Nephron (organoid): Measurements from ENCODE around the gene DXO.
"Not testable (repeated sequence)": the region's sequence is repeated elsewhere in the genome, so short reads cannot be mapped to it uniquely, and the experiment has no call there.

Source experiments
- H3K27ac Mint-ChIP-seq, 3 experiments: 2 replicates each; pipeline ENCODE4 v1.8.0; 2020; ENCODE audit warnings: mixed read lengths in 3 of 3, mild to moderate bottlenecking in 2 of 3, moderate library complexity in 1 of 3
- H3K27me3 Mint-ChIP-seq: 2 replicates; pipeline ENCODE4 v1.8.0; 2021; ENCODE audit warnings: low read depth, mild to moderate bottlenecking, moderate library complexity, mixed read lengths
- H3K36me3 Mint-ChIP-seq: 2 replicates; pipeline ENCODE4 v1.8.0; 2020; ENCODE audit warnings: low read depth, mixed read lengths
- H3K4me1 Mint-ChIP-seq: 2 replicates; pipeline ENCODE4 v1.8.0; 2020; ENCODE audit warnings: mixed read lengths
- H3K4me3 Mint-ChIP-seq, 3 experiments: 2 replicates each; pipeline ENCODE4 v1.8.0; 2020; ENCODE audit warnings: mild to moderate bottlenecking in 3 of 3, mixed read lengths in 3 of 3, moderate library complexity in 2 of 3
- H3K9me3 Mint-ChIP-seq: 2 replicates; pipeline ENCODE4 v1.8.0; 2020; ENCODE audit warnings: mixed read lengths
- CTCF ChIP-seq, 3 experiments: fragments of 200-600 bp; sonication (generic); IDR thresholded peaks; one replicate each; pipeline ENCODE4 v1.5.0; 2021; ENCODE audit warnings: antibody characterized with exemption in 3 of 3; ENCODE audit not compliant: unreplicated experiment in 3 of 3

DXO gene

DNA sequence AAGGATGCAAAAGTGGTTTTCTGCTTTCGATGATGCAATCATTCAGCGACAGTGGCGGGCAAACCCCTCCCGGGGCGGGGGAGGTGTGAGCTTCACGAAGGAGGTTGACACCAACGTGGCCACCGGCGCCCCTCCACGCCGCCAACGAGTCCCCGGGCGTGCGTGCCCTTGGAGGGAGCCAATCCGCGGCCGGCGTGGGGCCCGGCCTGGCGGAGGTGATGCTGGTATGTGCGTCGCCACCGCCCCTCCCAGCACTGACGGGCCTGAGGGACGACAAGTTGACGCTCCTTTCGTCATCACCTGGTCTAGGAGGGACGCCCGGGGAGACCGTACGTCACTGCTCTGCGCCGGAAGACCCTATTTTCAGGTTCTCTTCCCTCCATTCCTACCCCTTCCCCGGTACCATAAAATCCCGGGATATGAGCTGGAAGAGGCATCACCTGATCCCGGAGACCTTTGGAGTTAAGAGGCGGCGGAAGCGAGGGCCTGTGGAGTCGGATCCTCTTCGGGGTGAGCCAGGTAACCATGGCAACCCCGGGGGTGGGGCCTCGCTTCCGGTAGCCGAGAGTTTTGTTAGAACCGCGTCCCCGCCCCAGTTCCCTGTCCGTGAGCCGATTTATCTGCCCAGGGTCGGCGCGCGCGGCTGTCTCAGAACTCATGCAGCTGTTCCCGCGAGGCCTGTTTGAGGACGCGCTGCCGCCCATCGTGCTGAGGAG, at the start of gene DXO:
DXO (minus strand) TSS at position 146 of the 716 bp plus-strand sequence. CDS start 463 bp downstream, outside the sequence.
- Mint-ChIP-seq H3K4me1 (peaks cover 27% of the 10 kb centered on the region), H3K27ac (peak within 1 kb of the TSS; percentile 98 to 100 (median 99)), H3K9me3 (peaks cover 3% of the 10 kb centered on the region), H3K27me3 (no peaks in the 10 kb centered on the region), H3K4me3 (peak within 1 kb of the TSS; percentile 96 to 99 (median 99)), H3K36me3 (peaks cover 48% of the 10 kb centered on the region)
- no peak for TF ChIP-seq CTCF (IDR thresholded peaks at IDR 0.05; ENCODE audit: unreplicated experiment in 3 of 3)

DNA sequence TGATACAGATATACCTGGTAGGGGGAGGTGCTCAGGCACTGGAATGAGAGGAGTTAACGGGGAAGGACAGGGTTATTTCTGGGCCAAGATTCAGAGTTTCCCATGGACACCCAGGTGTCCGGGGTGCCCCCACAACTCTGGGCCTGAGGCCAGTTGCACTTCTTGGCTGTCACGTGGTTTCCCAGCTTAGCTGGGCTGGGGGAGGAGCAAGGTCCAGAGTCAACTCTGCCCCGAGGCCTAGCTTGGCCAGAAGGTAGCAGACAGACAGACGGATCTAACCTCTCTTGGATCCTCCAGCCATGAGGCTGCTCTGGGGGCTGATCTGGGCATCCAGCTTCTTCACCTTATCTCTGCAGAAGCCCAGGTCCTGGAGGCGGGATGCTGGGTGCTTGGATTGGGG, 42.6 kb upstream of the DXO start, which contains the start of gene C4B:
C4B (plus strand) TSS at position 249 of the 400 bp plus-strand sequence; CDS start at position 300, 51 bp downstream.
- not testable (repeated sequence) for H3K27ac Mint-ChIP-seq, H3K9me3 Mint-ChIP-seq, H3K36me3 Mint-ChIP-seq, H3K27me3 Mint-ChIP-seq, H3K4me3 Mint-ChIP-seq, H3K4me1 Mint-ChIP-seq

- not testable (repeated sequence) for H3K36me3 Mint-ChIP-seq, H3K27me3 Mint-ChIP-seq, H3K4me1 Mint-ChIP-seq, H3K9me3 Mint-ChIP-seq, H3K27ac Mint-ChIP-seq, H3K4me3 Mint-ChIP-seq
These were observed 41.8 kb upstream of the DXO start for GRCh38 chr6:32013738-32014137.

DNA sequence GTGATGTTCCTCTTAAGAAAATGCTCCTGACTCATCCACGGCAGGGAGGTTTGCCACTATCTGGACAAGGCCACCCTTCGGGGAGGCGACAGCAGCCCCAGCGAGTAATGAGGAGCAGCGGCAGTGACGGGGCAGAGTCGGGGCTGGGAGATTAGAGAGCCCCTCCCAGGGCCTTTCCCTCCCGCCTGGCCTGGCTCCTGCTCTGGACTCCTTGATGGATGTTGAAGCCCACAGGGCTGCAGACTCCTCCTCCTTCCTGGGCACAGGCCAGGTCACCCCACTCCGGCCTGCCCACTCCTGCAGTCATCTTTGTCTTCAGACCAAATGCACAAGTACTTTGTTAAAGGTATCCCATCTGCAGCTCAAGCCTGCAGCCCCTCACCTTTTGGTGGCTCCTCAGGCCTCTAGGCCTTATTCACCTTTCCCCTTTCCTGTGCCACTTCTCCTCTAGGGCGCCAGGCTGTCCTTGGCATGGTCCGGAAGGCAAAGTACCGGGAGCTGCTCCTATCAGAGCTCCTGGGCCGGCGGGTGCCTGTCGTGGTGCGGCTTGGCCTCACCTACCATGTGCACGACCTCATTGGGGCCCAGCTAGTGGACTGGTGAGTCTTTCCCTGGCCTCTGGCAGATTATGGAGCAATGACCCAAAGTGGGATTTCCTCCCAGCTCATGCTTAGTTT, 41.1 kb upstream of the DXO start:
- H3K4me1 Mint-ChIP-seq, H3K4me3 Mint-ChIP-seq, H3K9me3 Mint-ChIP-seq, H3K27me3 Mint-ChIP-seq, H3K36me3 Mint-ChIP-seq, H3K27ac Mint-ChIP-seq: not testable (repeated sequence)

DNA sequence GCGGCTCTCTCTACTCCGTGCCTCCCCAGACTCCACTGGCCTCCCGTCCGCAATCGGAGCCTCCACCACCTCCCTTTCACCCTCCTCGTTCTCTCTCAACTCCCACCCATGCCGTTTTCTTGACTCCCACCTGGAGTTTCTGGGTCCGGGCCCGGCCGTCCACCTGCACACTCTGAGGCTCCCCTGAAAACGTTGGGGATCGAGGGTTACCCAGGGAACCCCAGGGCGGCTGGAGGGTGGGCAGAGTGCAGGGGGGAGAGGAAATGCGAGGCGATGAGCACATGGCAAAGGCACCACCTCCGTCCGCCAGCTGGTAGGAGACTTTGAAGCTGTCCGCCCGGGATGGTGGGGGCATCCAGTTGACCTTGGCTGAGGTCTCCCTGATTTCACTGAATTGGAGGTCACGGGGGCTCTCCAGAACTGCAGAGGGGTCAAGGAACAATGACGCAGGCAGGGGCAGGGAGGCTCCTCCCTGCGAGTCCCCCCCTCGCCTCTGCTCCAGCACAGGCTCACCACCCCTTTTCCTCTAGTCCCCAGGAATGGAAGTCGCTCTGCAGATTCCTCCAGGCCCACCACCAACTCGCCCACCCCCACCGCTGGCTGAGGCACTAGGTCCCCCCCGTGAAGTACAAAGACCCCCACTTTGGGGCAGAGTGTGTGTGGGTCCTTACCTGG, 39.1 kb upstream of the DXO start:
- not testable (repeated sequence) for H3K9me3 Mint-ChIP-seq, H3K27ac Mint-ChIP-seq, H3K27me3 Mint-ChIP-seq, H3K36me3 Mint-ChIP-seq, H3K4me1 Mint-ChIP-seq, H3K4me3 Mint-ChIP-seq

DNA sequence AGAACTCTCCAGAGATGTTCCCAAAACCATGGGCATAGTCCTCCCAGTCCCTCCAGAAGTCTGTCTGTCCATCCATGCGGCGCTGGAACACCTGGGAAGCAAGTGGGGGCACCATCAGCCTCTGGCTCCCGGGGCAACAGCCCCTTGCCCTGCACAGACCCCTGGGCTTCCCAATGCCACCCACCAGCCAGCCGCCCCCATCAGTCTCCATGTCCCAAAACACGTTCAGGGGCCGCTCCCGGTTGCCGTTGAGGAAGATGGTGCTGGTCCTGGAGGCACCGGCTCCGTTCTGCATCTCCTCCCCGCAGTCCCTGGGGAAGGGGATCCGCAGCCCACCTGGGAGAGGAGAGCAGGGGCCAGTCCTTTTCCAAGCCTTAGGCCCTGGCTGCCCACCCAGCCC, 37.6 kb upstream of the DXO start:
- not testable (repeated sequence) for H3K27ac Mint-ChIP-seq, H3K36me3 Mint-ChIP-seq

DNA sequence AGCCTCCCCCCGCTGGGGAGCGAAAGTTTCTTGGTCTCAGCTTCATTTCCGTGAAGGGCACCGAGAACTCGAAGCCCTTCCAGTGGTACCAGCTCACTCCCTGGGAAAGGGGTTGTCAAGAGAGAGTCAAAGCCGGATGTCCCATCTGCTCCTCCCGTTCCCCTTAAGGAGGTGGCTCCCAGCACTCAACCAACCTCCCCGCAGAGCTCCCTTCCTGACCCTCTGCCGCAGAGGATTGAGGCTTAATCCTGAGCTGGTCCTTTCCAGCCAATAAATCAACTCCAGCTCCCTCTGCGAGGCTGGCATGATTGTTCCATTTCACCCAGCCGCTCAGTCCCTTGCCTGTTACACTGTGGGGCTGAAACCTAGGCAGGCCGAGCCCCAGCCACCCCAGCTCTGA, 36.7 kb upstream of the DXO start:
- H3K27me3 Mint-ChIP-seq, H3K27ac Mint-ChIP-seq, H3K9me3 Mint-ChIP-seq, H3K4me1 Mint-ChIP-seq, H3K36me3 Mint-ChIP-seq, H3K4me3 Mint-ChIP-seq: not testable (repeated sequence)

More for the DNA sequence above, 37.6 kb upstream of the DXO start:
- H3K4me3 Mint-ChIP-seq, H3K27me3 Mint-ChIP-seq, H3K4me1 Mint-ChIP-seq, H3K9me3 Mint-ChIP-seq: not testable (repeated sequence)

- H3K4me1 Mint-ChIP-seq, H3K27ac Mint-ChIP-seq, H3K4me3 Mint-ChIP-seq, H3K27me3 Mint-ChIP-seq, H3K9me3 Mint-ChIP-seq, H3K36me3 Mint-ChIP-seq: not testable (repeated sequence)
These were observed 36.1 kb upstream of the DXO start for GRCh38 chr6:32008037-32008436.

DNA sequence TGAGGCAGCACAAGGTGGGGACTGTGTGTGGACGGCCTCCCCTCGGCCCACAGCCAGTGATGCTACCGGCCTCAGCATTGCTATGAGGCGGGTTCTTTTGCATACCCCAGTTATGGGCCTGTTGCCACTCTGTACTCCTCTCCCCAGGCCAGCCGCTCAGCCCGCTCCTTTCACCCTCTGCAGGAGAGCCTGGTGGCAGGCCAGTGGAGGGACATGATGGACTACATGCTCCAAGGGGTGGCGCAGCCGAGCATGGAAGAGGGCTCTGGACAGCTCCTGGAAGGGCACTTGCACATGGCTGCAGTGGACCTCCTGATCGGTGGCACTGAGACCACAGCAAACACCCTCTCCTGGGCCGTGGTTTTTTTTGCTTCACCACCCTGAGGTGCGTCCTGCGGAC, 35.1 kb upstream of the DXO start:
- H3K4me1 Mint-ChIP-seq, H3K4me3 Mint-ChIP-seq, H3K27ac Mint-ChIP-seq, H3K27me3 Mint-ChIP-seq, H3K36me3 Mint-ChIP-seq, H3K9me3 Mint-ChIP-seq: not testable (repeated sequence)

- not testable (repeated sequence) for H3K4me1 Mint-ChIP-seq, H3K36me3 Mint-ChIP-seq, H3K9me3 Mint-ChIP-seq, H3K4me3 Mint-ChIP-seq, H3K27ac Mint-ChIP-seq, H3K27me3 Mint-ChIP-seq
These were observed 34.1 kb upstream of the DXO start for GRCh38 chr6:32005991-32006529.

DNA sequence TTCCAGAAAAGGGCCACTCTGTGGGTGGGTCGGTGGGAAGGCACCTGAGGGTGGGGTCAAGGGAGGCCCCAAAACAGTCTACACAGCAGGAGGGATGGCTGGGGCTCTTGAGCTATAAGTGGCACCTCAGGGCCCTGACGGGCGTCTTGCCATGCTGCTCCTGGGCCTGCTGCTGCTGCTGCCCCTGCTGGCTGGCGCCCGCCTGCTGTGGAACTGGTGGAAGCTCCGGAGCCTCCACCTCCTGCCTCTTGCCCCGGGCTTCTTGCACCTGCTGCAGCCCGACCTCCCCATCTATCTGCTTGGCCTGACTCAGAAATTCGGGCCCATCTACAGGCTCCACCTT, 33.6 kb upstream of the DXO start:
- H3K27ac Mint-ChIP-seq, H3K4me1 Mint-ChIP-seq, H3K36me3 Mint-ChIP-seq: not testable (repeated sequence)

GRCh38 chr6:32004864-32005537, 33.1 kb upstream of the DXO start:
- not testable (repeated sequence) for H3K4me3 Mint-ChIP-seq, H3K4me1 Mint-ChIP-seq, H3K36me3 Mint-ChIP-seq, H3K9me3 Mint-ChIP-seq, H3K27ac Mint-ChIP-seq, H3K27me3 Mint-ChIP-seq

More for the DNA sequence above, 33.6 kb upstream of the DXO start:
- H3K4me3 Mint-ChIP-seq, H3K9me3 Mint-ChIP-seq, H3K27me3 Mint-ChIP-seq: not testable (repeated sequence)

- not testable (repeated sequence) for H3K36me3 Mint-ChIP-seq, H3K27me3 Mint-ChIP-seq, H3K27ac Mint-ChIP-seq, H3K4me3 Mint-ChIP-seq, H3K9me3 Mint-ChIP-seq, H3K4me1 Mint-ChIP-seq
These were observed 32.5 kb upstream of the DXO start for GRCh38 chr6:32004393-32004792.
